Hepatocyte (in vitro differentiated cells): ENCODE data around the gene ARHGAP22. TPM values are rescaled to one million over a fixed set of nuclear protein-coding genes. Genes with fewer than 3 reads are reported as not detected.
A peak's percentile ranks its signal among the peaks of the same experiment; 100 is the strongest.

ENCODE experiments used
- DNase-seq: peaks from one replicate; pipeline ENCODE4 v3.0.0-alpha.2; 2016; ENCODE audit warnings: low spot score
- H2AFZ ChIP-seq: fragments of 200-600 bp; sonication (generic); 2 replicates; pipeline ENCODE4 v1.6.0; 2016; ENCODE audit warnings: antibody characterized with exemption, mild to moderate bottlenecking
- H3K27ac ChIP-seq: fragments of 200-600 bp; sonication (generic); 2 replicates; pipeline ENCODE4 v1.5.1; 2016; ENCODE audit warnings: mild to moderate bottlenecking
- H3K27me3 ChIP-seq: fragments of 200-600 bp; sonication (generic); 2 replicates; pipeline ENCODE4 v1.6.1; 2016
- H3K36me3 ChIP-seq: fragments of 200-600 bp; sonication (generic); replicated peaks from 2 replicates; pipeline ENCODE4 v1.5.1; 2016; ENCODE audit warnings: low read depth; ENCODE audit not compliant: insufficient read depth
- H3K4me1 ChIP-seq: fragments of 200-600 bp; sonication (generic); 2 replicates; pipeline ENCODE4 v1.5.1; 2016; ENCODE audit warnings: mild to moderate bottlenecking, moderate library complexity; ENCODE audit not compliant: insufficient read depth
- H3K4me2 ChIP-seq: fragments of 200-600 bp; sonication (generic); 2 replicates; pipeline ENCODE4 v1.6.0; 2016
- H3K4me3 ChIP-seq: fragments of 200-600 bp; sonication (generic); 2 replicates; pipeline ENCODE4 v1.5.1; 2016; ENCODE audit warnings: mild to moderate bottlenecking
- H3K79me2 ChIP-seq: fragments of 200-600 bp; sonication (generic); 2 replicates; pipeline ENCODE4 v1.6.0; 2017; ENCODE audit warnings: mild to moderate bottlenecking
- H3K9me2 ChIP-seq: fragments of 200-600 bp; sonication (generic); replicated peaks from 2 replicates; pipeline ENCODE4 v1.6.0; 2017; ENCODE audit warnings: mild to moderate bottlenecking; ENCODE audit not compliant: insufficient read depth
- H3K9me3 ChIP-seq: fragments of 200-600 bp; sonication (generic); 2 replicates; pipeline ENCODE4 v1.5.1; 2016; ENCODE audit warnings: low read depth, mild to moderate bottlenecking
- H4K20me1 ChIP-seq: fragments of 200-600 bp; sonication (generic); 2 replicates; pipeline ENCODE4 v1.6.0; 2016; ENCODE audit warnings: mild to moderate bottlenecking; ENCODE audit not compliant: insufficient read depth, poor library complexity, severe bottlenecking
- EZH2 ChIP-seq: fragments of 200-600 bp; sonication (generic); IDR thresholded peaks from 2 replicates; pipeline ENCODE4 v1.6.1; 2016; ENCODE audit warnings: antibody characterized with exemption, mild to moderate bottlenecking, borderline replicate concordance
- EZH2phosphoT487 ChIP-seq: fragments of 200-600 bp; sonication (generic); IDR thresholded peaks from one replicate; pipeline ENCODE4 v1.6.1; 2018; ENCODE audit warnings: antibody characterized with exemption, mild to moderate bottlenecking, low read depth, moderate library complexity; ENCODE audit not compliant: unreplicated experiment, severe bottlenecking
- WGBS: methylation state at CpG from one replicate; pipeline ENCODE4 v1.1.6; 2016; ENCODE audit warnings: low lambda C conversion rate; ENCODE audit errors: missing lambda C conversion rate; 5-methylcytosine and 5-hydroxymethylcytosine counted together
- polyA plus RNA-seq: library from polyadenylated mRNA; unstranded; fragments of >200 nt; fragmentation: Nextera tagmentation; extraction: Ambion mirVana; gene quantifications from 2 replicates; pipeline ENCODE4 v1.2.1, GENCODE V29; 2016
- total RNA-seq: library from RNA; depleted of rRNA; stranded (reverse); fragments of >200 nt; gene quantifications from 2 replicates; pipeline ENCODE4 v1.2.3, GENCODE V29; 2014
- TF ChIP-seq, protein P1 (sequence below): fragments of 200-600 bp; sonication (generic); IDR thresholded peaks from 2 replicates; pipeline ENCODE4 v1.5.1; 2016; ENCODE audit warnings: antibody characterized with exemption, mild to moderate bottlenecking; ENCODE audit not compliant: poor library complexity

ARHGAP22 gene
- total and polyA plus RNA-seq, 2 experiments from 2014 or later: 1.7 to 1.8 TPM

GRCh38 chr10:48496831-48497779, 107.8 kb downstream of the ARHGAP22 start:
- no peaks in the 10 kb centered on the region for H3K36me3 ChIP-seq
- peak; percentile 60 for DNase-seq
- no peaks in the 10 kb centered on the region for H3K9me3 ChIP-seq
- H3K4me1 ChIP-seq: no peaks in the 10 kb centered on the region
- TF ChIP-seq, protein P1, sequence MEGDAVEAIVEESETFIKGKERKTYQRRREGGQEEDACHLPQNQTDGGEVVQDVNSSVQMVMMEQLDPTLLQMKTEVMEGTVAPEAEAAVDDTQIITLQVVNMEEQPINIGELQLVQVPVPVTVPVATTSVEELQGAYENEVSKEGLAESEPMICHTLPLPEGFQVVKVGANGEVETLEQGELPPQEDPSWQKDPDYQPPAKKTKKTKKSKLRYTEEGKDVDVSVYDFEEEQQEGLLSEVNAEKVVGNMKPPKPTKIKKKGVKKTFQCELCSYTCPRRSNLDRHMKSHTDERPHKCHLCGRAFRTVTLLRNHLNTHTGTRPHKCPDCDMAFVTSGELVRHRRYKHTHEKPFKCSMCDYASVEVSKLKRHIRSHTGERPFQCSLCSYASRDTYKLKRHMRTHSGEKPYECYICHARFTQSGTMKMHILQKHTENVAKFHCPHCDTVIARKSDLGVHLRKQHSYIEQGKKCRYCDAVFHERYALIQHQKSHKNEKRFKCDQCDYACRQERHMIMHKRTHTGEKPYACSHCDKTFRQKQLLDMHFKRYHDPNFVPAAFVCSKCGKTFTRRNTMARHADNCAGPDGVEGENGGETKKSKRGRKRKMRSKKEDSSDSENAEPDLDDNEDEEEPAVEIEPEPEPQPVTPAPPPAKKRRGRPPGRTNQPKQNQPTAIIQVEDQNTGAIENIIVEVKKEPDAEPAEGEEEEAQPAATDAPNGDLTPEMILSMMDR: no peak
- TF ChIP-seq EZH2phosphoT487 (no peak), EZH2 (no peak)
- no peaks in the 10 kb centered on the region for H3K27me3 ChIP-seq
- WGBS: 75% methylated on average over 12 of the region's 12 CpGs
- H3K4me2 ChIP-seq: no peak overlapping the region
- H4K20me1 ChIP-seq: no peaks in the 10 kb centered on the region
- H3K4me3 ChIP-seq: no peak overlapping the region
- no peak overlapping the region for H3K27ac ChIP-seq
- H3K9me2 ChIP-seq: no peaks in the 10 kb centered on the region
- no peaks in the 10 kb centered on the region for H3K79me2 ChIP-seq
- no peak overlapping the region for H2AFZ ChIP-seq

GRCh38 chr10:48496105-48496830, 108.6 kb downstream of the ARHGAP22 start:
- H3K9me2 ChIP-seq: no peaks in the 10 kb centered on the region
- DNase-seq: no peak
- H3K4me3 ChIP-seq: no peak overlapping the region
- H2AFZ ChIP-seq: no peak overlapping the region
- WGBS: 90% methylated on average over 10 of the region's 10 CpGs
- H3K36me3 ChIP-seq: no peaks in the 10 kb centered on the region
- H3K27me3 ChIP-seq: no peaks in the 10 kb centered on the region
- no peaks in the 10 kb centered on the region for H4K20me1 ChIP-seq
- H3K4me2 ChIP-seq: no peak overlapping the region
- H3K4me1 ChIP-seq: no peaks in the 10 kb centered on the region
- TF ChIP-seq, protein P1: no peak
- no peaks in the 10 kb centered on the region for H3K9me3 ChIP-seq
- H3K27ac ChIP-seq: no peak overlapping the region
- H3K79me2 ChIP-seq: no peaks in the 10 kb centered on the region

DNA sequence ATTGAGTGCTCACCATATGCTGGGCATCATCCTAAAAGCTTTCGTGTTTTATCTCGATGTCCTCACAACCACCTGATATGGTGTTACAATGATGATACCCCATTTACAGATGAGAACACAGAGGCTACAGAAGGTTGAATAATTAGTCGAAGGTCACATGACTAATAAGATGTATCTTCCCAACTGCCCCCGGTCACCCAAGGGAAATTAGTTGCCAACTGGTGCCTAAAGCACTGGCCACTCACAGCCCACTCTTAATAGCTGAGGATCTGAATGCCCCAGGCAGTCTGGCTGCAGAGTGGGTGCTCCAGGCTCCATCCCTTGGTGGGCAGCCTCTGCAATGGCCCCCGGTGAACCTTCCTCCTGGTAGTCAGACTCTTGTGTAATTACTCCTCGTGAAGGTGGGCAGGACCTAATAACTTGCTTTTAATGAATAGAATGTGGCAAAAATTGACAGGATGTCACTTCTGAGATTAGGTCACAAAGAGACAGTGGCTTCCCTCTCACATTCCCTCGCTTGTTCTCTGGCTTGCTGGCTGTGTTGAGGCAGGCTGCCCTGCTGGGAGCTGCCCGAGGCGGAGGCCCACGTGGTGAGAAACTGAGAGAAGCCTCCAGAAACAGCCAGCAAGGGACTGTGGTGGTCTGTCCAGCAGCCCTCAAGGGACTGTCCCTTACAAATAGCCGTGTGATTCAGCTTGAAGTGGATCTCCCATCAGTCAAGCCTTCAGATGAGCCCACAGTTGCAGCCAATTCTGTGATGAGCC, 109.4 kb downstream of the ARHGAP22 start:
- Histone ChIP-seq H3K4me2 (no peak overlapping the region), H3K27ac (no peak overlapping the region), H4K20me1 (no peaks in the 10 kb centered on the region), H3K36me3 (no peaks in the 10 kb centered on the region), H3K79me2 (no peaks in the 10 kb centered on the region), H3K27me3 (no peaks in the 10 kb centered on the region), H2AFZ (no peak overlapping the region), H3K9me3 (no peaks in the 10 kb centered on the region), H3K4me3 (no peak overlapping the region), H3K9me2 (no peaks in the 10 kb centered on the region), H3K4me1 (no peaks in the 10 kb centered on the region)
- TF ChIP-seq, protein P1: no peak
- TF ChIP-seq EZH2: no peak
- TF ChIP-seq EZH2phosphoT487: no peak
- no peak for DNase-seq
- 88% methylated on average over 11 of the region's 11 CpGs for WGBS
